Neuronal stem cell (in vitro differentiated cells): ENCODE results near the gene AMER2.
"Not testable (repeated sequence)": the region's sequence is repeated elsewhere in the genome, so short reads cannot be mapped to it uniquely, and the experiment has no call there.

ENCODE experiments used
- DNase-seq: peaks from one replicate; pipeline ENCODE4 v3.0.0-alpha.2; 2013; ENCODE audit warnings: low spot score
- H2AFZ ChIP-seq: one replicate; pipeline ENCODE4 v1.6.1; 2013; ENCODE audit warnings: mild to moderate bottlenecking, low read length, inconsistent platforms
- H2AK5ac ChIP-seq: 2 replicates; pipeline ENCODE4 v1.6.1; 2013; ENCODE audit warnings: low read depth, mild to moderate bottlenecking, inconsistent platforms, low read length, moderate library complexity, mixed read lengths
- H2BK120ac ChIP-seq: 2 replicates; pipeline ENCODE4 v1.6.1; 2013; ENCODE audit warnings: low read depth, mild to moderate bottlenecking, inconsistent platforms, low read length, moderate library complexity, mixed read lengths
- H2BK12ac ChIP-seq: one replicate; pipeline ENCODE4 v1.6.1; 2013; ENCODE audit warnings: low read length, inconsistent platforms
- H2BK15ac ChIP-seq: 2 replicates; pipeline ENCODE4 v1.6.1; 2013; ENCODE audit warnings: mild to moderate bottlenecking, low read length, inconsistent platforms, mixed read lengths
- H2BK5ac ChIP-seq: one replicate; pipeline ENCODE4 v1.6.1; 2013; ENCODE audit warnings: inconsistent platforms, mild to moderate bottlenecking, low read length, moderate library complexity
- H3K14ac ChIP-seq: one replicate; pipeline ENCODE4 v1.6.1; 2013; ENCODE audit warnings: low read length, inconsistent platforms
- H3K18ac ChIP-seq: 2 replicates; pipeline ENCODE4 v1.6.1; 2013; ENCODE audit warnings: low read length, inconsistent platforms
- H3K23ac ChIP-seq: 2 replicates; pipeline ENCODE4 v1.6.1; 2013; ENCODE audit warnings: low read depth, mild to moderate bottlenecking, mixed read lengths, low read length, inconsistent platforms; ENCODE audit not compliant: poor library complexity
- H3K27ac ChIP-seq: replicated peaks from 3 replicates; pipeline ENCODE4 v1.5.1; 2013; ENCODE audit warnings: low read length, inconsistent platforms
- H3K27me3 ChIP-seq, 3 experiments: 2 replicates each; pipeline ENCODE4 v1.6.1; 2013; ENCODE audit warnings: low read length in 3 of 3, mild to moderate bottlenecking in 2 of 3, inconsistent platforms in 1 of 3, low read depth in 1 of 3, mixed read lengths in 1 of 3, moderate library complexity in 1 of 3; ENCODE audit not compliant: control insufficient read depth in 3 of 3, insufficient read depth in 3 of 3
- H3K36me3 ChIP-seq, 2 donors: replicated peaks in 1 of 2; 2 replicates each; pipeline ENCODE4 v1.6.1; 2013; ENCODE audit warnings: low read length in 2 of 2; ENCODE audit not compliant: control insufficient read depth in 2 of 2, insufficient read depth in 2 of 2
- H3K4ac ChIP-seq: 2 replicates; pipeline ENCODE4 v1.6.1; 2013; ENCODE audit warnings: inconsistent platforms, mild to moderate bottlenecking, low read length, moderate library complexity
- H3K4me1 ChIP-seq, 2 donors: 1 replicate in 1 of 2; 2 replicates in 1 of 2; pipeline ENCODE4 v1.6.1; 2013; ENCODE audit warnings: low read length in 2 of 2, low read depth in 1 of 2; ENCODE audit not compliant: control insufficient read depth in 2 of 2, insufficient read depth in 1 of 2
- H3K4me2 ChIP-seq: one replicate; pipeline ENCODE4 v1.6.1; 2013; ENCODE audit warnings: mild to moderate bottlenecking, low read length, inconsistent platforms; ENCODE audit not compliant: insufficient read depth, poor library complexity, severe bottlenecking
- H3K4me3 ChIP-seq, 2 donors: 2 replicates each; pipeline ENCODE4 v1.5.1; 2013; ENCODE audit warnings: low read length in 2 of 2, mild to moderate bottlenecking in 2 of 2, inconsistent platforms in 1 of 2, moderate library complexity in 1 of 2
- H3K79me1 ChIP-seq: one replicate; pipeline ENCODE4 v1.6.1; 2013; ENCODE audit warnings: low read depth, mild to moderate bottlenecking, inconsistent platforms, low read length, moderate library complexity
- H3K9ac ChIP-seq: one replicate; pipeline ENCODE4 v1.6.1; 2013; ENCODE audit warnings: mild to moderate bottlenecking, low read depth, low read length, inconsistent platforms; ENCODE audit not compliant: poor library complexity
- H3K9me3 ChIP-seq, 2 donors: replicated peaks in 1 of 2; 2 replicates each; pipeline versions ENCODE3 to v1.6.1; 2013; ENCODE audit warnings: low read length in 2 of 2, mild to moderate bottlenecking in 2 of 2, inconsistent platforms in 1 of 2, low read depth in 1 of 2, mixed read lengths in 1 of 2, moderate library complexity in 1 of 2; ENCODE audit not compliant: control insufficient read depth in 2 of 2, insufficient read depth in 1 of 2
- H4K8ac ChIP-seq: one replicate; pipeline ENCODE4 v1.6.1; 2013; ENCODE audit warnings: low read depth, mild to moderate bottlenecking, inconsistent platforms, low read length, moderate library complexity
- H4K91ac ChIP-seq: one replicate; pipeline ENCODE4 v1.6.1; 2013; ENCODE audit warnings: low read length, low read depth, mild to moderate bottlenecking, inconsistent platforms; ENCODE audit not compliant: poor library complexity
- WGBS, 2 donors: extraction: QIAGEN DNeasy Blood & Tissue Kit; methylation state at CpG; one replicate each; pipeline ENCODE4 v1.1.7; 2013; ENCODE audit warnings: missing lambda C conversion rate in 2 of 2, mixed read lengths in 1 of 2; ENCODE audit not compliant: insufficient read length in 2 of 2, insufficient replicate concordance in 1 of 2; ENCODE audit errors: extremely low coverage in 2 of 2; 5-methylcytosine and 5-hydroxymethylcytosine counted together

Gene AMER2

GRCh38 chr13:25165163-25165562, 6.9 kb downstream of the AMER2 start:
- H3K23ac ChIP-seq, H3K36me3 ChIP-seq, H3K4me1 ChIP-seq, H3K18ac ChIP-seq, H3K4me2 ChIP-seq, H3K4ac ChIP-seq, H3K9ac ChIP-seq, H3K79me1 ChIP-seq, H2BK120ac ChIP-seq, H2AFZ ChIP-seq, H2BK12ac ChIP-seq, DNase-seq, H3K4me3 ChIP-seq, H2AK5ac ChIP-seq, H4K91ac ChIP-seq, H3K27ac ChIP-seq, H2BK15ac ChIP-seq, H3K14ac ChIP-seq, H2BK5ac ChIP-seq, H4K8ac ChIP-seq: not testable (repeated sequence)
- H3K9me3 ChIP-seq, result peaks cover 6 to 17% of the 10 kb centered on the region in 2 donors
- H3K27me3 ChIP-seq, result peaks cover 6 to 12% (median 9%) of the 10 kb centered on the region in 3 experiments
- no CpG with 5 or more reads among the region's 5 CpGs for WGBS, 2 donors

- Histone ChIP-seq H3K36me3 (no peaks in the 10 kb centered on the region), H4K8ac (no peak overlapping the region), H3K27me3 (no peaks in the 10 kb centered on the region), H3K14ac (no peak overlapping the region), H2BK12ac (no peak overlapping the region), H2BK5ac (no peak overlapping the region), H4K91ac (no peak overlapping the region), H3K4me3 (no peak overlapping the region), H3K9ac (no peak overlapping the region), H3K23ac (no peak overlapping the region), H2BK15ac (no peak overlapping the region), H3K18ac (no peak overlapping the region), H2AFZ (no peak overlapping the region), H3K27ac (no peak overlapping the region), H3K79me1 (no peaks in the 10 kb centered on the region), H3K4me1 (peaks cover 0 to 4% of the 10 kb centered on the region in 2 donors), H2BK120ac (no peak overlapping the region), H2AK5ac (no peak overlapping the region), H3K4ac (no peak overlapping the region), H3K9me3 (no peaks in the 10 kb centered on the region), H3K4me2 (no peak overlapping the region)
- no CpG with 5 or more reads among the region's 2 CpGs for WGBS, 2 donors
- no peak for DNase-seq
Measured at GRCh38 chr13:25157681-25158080, 14.4 kb downstream of the AMER2 start.

GRCh38 chr13:25153736-25154135, 18.4 kb downstream of the AMER2 start:
- no peak overlapping the region for H3K4ac ChIP-seq
- H4K91ac ChIP-seq, result no peak overlapping the region
- H2BK12ac ChIP-seq, result no peak overlapping the region
- H3K4me2 ChIP-seq, result no peak overlapping the region
- no peak overlapping the region for H2BK5ac ChIP-seq
- no peaks in the 10 kb centered on the region for H3K27me3 ChIP-seq
- no peaks in the 10 kb centered on the region for H3K36me3 ChIP-seq
- no peak overlapping the region for H3K9ac ChIP-seq
- H3K4me1 ChIP-seq, result peaks cover 0 to 4% of the 10 kb centered on the region in 2 donors
- peak overlapping the region; percentile 60 for H2AFZ ChIP-seq
- no peak overlapping the region for H2AK5ac ChIP-seq
- H3K9me3 ChIP-seq, result no peaks in the 10 kb centered on the region
- no CpG with 5 or more reads among the region's 2 CpGs for WGBS, 2 donors
- H3K27ac ChIP-seq, result no peak overlapping the region
- no peak overlapping the region for H2BK15ac ChIP-seq
- H4K8ac ChIP-seq, result no peak overlapping the region
- no peak overlapping the region for H3K4me3 ChIP-seq
- no peak overlapping the region for H2BK120ac ChIP-seq
- no peak overlapping the region for H3K18ac ChIP-seq
- no peaks in the 10 kb centered on the region for H3K79me1 ChIP-seq
- H3K23ac ChIP-seq, result no peak overlapping the region
- H3K14ac ChIP-seq, result no peak overlapping the region
- DNase-seq, result no peak

DNA sequence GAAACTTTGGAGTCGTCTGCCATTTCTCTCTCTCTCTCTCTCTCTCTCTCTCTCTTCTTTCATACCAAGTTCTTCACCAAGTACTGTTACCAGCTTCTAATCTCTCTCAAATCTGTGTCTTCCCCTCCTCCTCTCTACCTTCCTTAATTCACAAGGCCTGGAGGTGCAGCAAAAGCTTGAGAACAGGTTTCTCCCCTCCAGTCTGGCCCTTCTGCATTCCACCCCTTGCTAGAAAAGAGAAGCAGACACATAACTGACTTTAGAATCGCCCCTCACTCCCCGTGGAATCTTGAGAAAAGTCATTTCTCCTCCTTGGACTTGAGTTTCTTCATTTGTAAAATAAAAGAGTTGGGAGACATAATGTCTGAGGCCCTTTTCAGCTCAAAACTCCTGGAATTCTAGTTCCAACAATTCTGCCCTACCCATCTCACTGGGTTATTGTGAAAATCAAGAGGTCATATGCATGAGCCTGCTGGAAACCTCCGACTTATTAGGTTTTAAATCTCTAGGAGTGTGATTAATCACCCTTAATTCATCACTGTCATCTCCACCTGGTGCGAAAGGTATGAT, 20.4 kb downstream of the AMER2 start:
- H3K9ac ChIP-seq, result no peak overlapping the region
- H2BK15ac ChIP-seq, result no peak overlapping the region
- H3K4me2 ChIP-seq, result no peak overlapping the region
- H4K8ac ChIP-seq, result no peak overlapping the region
- no peak overlapping the region for H2BK5ac ChIP-seq
- H3K36me3 ChIP-seq, result no peaks in the 10 kb centered on the region
- no peak overlapping the region for H3K27ac ChIP-seq
- no peak overlapping the region for H3K4ac ChIP-seq
- no peaks in the 10 kb centered on the region for H3K79me1 ChIP-seq
- H2BK120ac ChIP-seq, result no peak overlapping the region
- H3K4me3 ChIP-seq, result no peak overlapping the region
- no peak overlapping the region for H2BK12ac ChIP-seq
- no peak overlapping the region for H2AFZ ChIP-seq
- H3K14ac ChIP-seq, result no peak overlapping the region
- no peak overlapping the region for H4K91ac ChIP-seq
- peaks cover 0 to 4% of the 10 kb centered on the region in 2 donors for H3K4me1 ChIP-seq
- WGBS, 2 donors, result no CpG with 5 or more reads among the region's 5 CpGs
- DNase-seq, result no peak
- H3K27me3 ChIP-seq, result no peaks in the 10 kb centered on the region
- H3K18ac ChIP-seq, result no peak overlapping the region
- no peak overlapping the region for H3K23ac ChIP-seq
- H2AK5ac ChIP-seq, result no peak overlapping the region
- H3K9me3 ChIP-seq, result no peaks in the 10 kb centered on the region
